ENCODE data around the gene OR9A4. TPM values are rescaled to one million over a fixed set of nuclear protein-coding genes. Genes with fewer than 3 reads are reported as not detected.

OR9A4 gene
- total RNA-seq, 1 experiment from 2014 or later: not detected

DNA sequence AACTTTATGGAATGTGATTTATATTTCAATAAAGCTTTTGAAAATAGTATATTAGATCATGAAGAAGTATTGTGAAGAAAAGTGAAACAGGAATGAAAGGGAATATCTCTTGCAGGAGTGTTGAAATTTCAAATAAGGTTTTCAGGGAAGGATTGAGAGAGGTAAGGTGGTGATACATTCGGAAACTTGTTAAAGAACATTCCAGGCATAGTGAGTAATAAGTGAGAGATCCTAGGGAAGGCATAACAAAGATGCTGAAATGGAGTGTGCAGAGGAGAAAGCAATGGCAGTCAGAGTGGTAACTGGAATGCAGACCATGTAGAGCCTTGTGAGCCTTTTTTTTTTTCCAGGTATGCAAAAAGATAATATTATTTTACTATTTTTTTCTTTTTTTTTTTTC, 4.1 kb downstream of the OR9A4 start:
- POLR2A ChIA-PET: no interaction called here
- DNase-seq (ENCODE audit: low spot score) (no peak), ATAC-seq (no peak)
- Mint-ChIP-seq H3K27ac (no peak overlapping the region), H3K36me3 (no peaks in the 10 kb centered on the region; the same call in 1 of the 2 replicates), H3K4me1 (no peaks in the 10 kb centered on the region), H3K4me3 (no peak overlapping the region), H3K9me3 (peaks cover 11% of the 10 kb centered on the region), H3K27me3 (ENCODE audit: low read depth) (no peaks in the 10 kb centered on the region; the same call in 1 of the 2 replicates)
- TF ChIP-seq, protein P1, sequence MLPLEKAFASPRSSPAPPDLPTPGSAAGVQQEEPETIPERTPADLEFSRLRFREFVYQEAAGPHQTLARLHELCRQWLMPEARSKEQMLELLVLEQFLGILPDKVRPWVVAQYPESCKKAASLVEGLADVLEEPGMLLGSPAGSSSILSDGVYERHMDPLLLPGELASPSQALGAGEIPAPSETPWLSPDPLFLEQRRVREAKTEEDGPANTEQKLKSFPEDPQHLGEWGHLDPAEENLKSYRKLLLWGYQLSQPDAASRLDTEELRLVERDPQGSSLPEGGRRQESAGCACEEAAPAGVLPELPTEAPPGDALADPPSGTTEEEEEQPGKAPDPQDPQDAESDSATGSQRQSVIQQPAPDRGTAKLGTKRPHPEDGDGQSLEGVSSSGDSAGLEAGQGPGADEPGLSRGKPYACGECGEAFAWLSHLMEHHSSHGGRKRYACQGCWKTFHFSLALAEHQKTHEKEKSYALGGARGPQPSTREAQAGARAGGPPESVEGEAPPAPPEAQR (CRISPR knock-in tag; IDR thresholded peaks at IDR 0.05): no peak
- no peak for TF ChIP-seq MXD4 (CRISPR knock-in tag; IDR thresholded peaks at IDR 0.05; ENCODE audit: borderline replicate concordance)
- TF ChIP-seq IRF2 (CRISPR knock-in tag; IDR thresholded peaks at IDR 0.05; ENCODE audit: borderline replicate concordance, low read depth): no peak
- no peak for TF ChIP-seq JAZF1 (CRISPR knock-in tag; IDR thresholded peaks at IDR 0.05)
- TF ChIP-seq ZNF263 (CRISPR knock-in tag; IDR thresholded peaks at IDR 0.05; ENCODE audit: low read depth): no peak
- no peak for TF ChIP-seq ZBTB43 (CRISPR knock-in tag; IDR thresholded peaks at IDR 0.05)
- TF ChIP-seq TCF7 (CRISPR knock-in tag; IDR thresholded peaks at IDR 0.05; ENCODE audit: low read depth): no peak
- TF ChIP-seq ZNF138 (CRISPR knock-in tag; conservative IDR thresholded peaks at IDR 0.05): no peak
- TF ChIP-seq FOXJ3 (CRISPR knock-in tag; IDR thresholded peaks at IDR 0.05; ENCODE audit: borderline replicate concordance): no peak
- TF ChIP-seq KAT7 (CRISPR knock-in tag; IDR thresholded peaks at IDR 0.05; ENCODE audit: borderline replicate concordance): no peak
- TF ChIP-seq, protein P2, sequence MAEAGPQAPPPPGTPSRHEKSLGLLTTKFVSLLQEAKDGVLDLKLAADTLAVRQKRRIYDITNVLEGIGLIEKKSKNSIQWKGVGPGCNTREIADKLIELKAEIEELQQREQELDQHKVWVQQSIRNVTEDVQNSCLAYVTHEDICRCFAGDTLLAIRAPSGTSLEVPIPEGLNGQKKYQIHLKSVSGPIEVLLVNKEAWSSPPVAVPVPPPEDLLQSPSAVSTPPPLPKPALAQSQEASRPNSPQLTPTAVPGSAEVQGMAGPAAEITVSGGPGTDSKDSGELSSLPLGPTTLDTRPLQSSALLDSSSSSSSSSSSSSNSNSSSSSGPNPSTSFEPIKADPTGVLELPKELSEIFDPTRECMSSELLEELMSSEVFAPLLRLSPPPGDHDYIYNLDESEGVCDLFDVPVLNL (CRISPR knock-in tag; IDR thresholded peaks at IDR 0.05; ENCODE audit: borderline replicate concordance, low read depth): no peak
- no peak for TF ChIP-seq ZNF232 (CRISPR knock-in tag; IDR thresholded peaks at IDR 0.05)
- no peak for TF ChIP-seq ZNF423 (CRISPR knock-in tag; IDR thresholded peaks at IDR 0.05)
- TF ChIP-seq ZNF317 (CRISPR knock-in tag; IDR thresholded peaks at IDR 0.05; ENCODE audit: borderline replicate concordance, low read depth): no peak
- TF ChIP-seq ZNF396 (CRISPR knock-in tag; IDR thresholded peaks at IDR 0.05; ENCODE audit: borderline replicate concordance): no peak
- no peak for TF ChIP-seq ESRRA (CRISPR knock-in tag; IDR thresholded peaks at IDR 0.05; ENCODE audit: borderline replicate concordance)
- TF ChIP-seq CREM (CRISPR knock-in tag; IDR thresholded peaks at IDR 0.05): no peak
- TF ChIP-seq JUN (CRISPR knock-in tag; IDR thresholded peaks at IDR 0.05): no peak
- CTCF ChIA-PET: no interaction called here

DNA sequence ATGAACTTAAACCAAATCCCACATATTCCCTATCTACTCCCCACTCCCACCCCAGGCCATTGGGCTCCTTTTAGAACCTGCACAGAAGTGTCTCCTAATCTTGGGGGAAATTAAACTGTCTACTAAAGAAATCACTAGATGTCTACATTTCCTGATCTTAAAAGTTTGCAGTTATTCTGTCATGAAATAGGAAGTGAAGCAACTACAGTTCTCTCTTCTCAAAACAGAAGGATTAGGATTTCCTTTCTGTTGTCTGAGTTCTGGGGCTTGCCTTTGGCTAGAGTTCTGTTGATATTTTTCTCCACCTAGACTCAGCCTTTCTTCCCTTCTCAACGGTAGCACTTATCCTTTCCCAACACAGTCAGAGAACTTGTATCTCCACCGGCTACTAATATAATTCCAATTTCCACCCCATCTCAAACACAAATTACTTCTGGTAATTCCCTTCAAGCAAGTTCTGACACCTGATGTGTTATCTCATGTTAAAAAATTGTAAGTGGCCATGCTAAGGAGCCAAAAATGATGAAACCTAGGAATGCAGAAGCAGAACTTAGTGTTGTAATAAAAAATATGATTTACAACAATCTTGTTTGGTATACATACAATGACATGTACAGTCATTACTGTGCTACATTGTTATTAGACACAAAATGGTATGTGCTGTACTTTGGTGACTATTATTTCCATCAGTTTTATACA, 12.1 kb downstream of the OR9A4 start:
- CTCF ChIA-PET: interaction anchor here (0.6 kb wide), 1 partner anchor 48 kb away, joined by 3 read pairs; no protein-coding TSS in a partner anchor
- Mint-ChIP-seq H3K9me3 (peaks cover 8% of the 10 kb centered on the region; the same call in 1 of the 2 replicates), H3K4me1 (peaks cover 15% of the 10 kb centered on the region), H3K27me3 (ENCODE audit: low read depth) (peaks cover 3% of the 10 kb centered on the region; the same call in 1 of the 2 replicates), H3K36me3 (no peaks in the 10 kb centered on the region), H3K4me3 (no peak overlapping the region), H3K27ac (no peak overlapping the region)
- POLR2A ChIA-PET: no interaction called here
- ATAC-seq: no peak
- no peak for DNase-seq (ENCODE audit: low spot score)
- TF ChIP-seq ZNF138 (CRISPR knock-in tag; conservative IDR thresholded peaks at IDR 0.05): no peak
- TF ChIP-seq PREB (CRISPR knock-in tag; IDR thresholded peaks at IDR 0.05; ENCODE audit: borderline replicate concordance): no peak
- TF ChIP-seq JUN (CRISPR knock-in tag; IDR thresholded peaks at IDR 0.05): no peak
- TF ChIP-seq NFATC4 (CRISPR knock-in tag; IDR thresholded peaks at IDR 0.05): no peak
- TF ChIP-seq ZNF671 (CRISPR knock-in tag; IDR thresholded peaks at IDR 0.05): no peak
- TF ChIP-seq, protein P2 (CRISPR knock-in tag; IDR thresholded peaks at IDR 0.05; ENCODE audit: borderline replicate concordance, low read depth): no peak
- no peak for TF ChIP-seq RELA (CRISPR knock-in tag; IDR thresholded peaks at IDR 0.05; ENCODE audit: borderline replicate concordance)
- TF ChIP-seq, protein P3, sequence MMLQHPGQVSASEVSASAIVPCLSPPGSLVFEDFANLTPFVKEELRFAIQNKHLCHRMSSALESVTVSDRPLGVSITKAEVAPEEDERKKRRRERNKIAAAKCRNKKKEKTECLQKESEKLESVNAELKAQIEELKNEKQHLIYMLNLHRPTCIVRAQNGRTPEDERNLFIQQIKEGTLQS (CRISPR knock-in tag; conservative IDR thresholded peaks at IDR 0.05): no peak
- TF ChIP-seq ATF2 (CRISPR knock-in tag; IDR thresholded peaks at IDR 0.05; ENCODE audit: borderline replicate concordance, low read depth): no peak
- TF ChIP-seq, protein P4, sequence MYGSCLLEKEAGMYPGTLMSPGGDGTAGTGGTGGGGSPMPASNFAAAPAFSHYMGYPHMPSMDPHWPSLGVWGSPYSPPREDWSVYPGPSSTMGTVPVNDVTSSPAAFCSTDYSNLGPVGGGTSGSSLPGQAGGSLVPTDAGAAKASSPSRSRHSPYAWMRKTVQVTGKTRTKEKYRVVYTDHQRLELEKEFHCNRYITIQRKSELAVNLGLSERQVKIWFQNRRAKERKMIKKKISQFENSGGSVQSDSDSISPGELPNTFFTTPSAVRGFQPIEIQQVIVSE (CRISPR knock-in tag; IDR thresholded peaks at IDR 0.05; ENCODE audit: borderline replicate concordance): no peak

Measured in WTC11 (cell line).